Pons (tissue), 1 donor: ENCODE results near the gene ATP8B2.
"Not testable (repeated sequence)": the region's sequence is repeated elsewhere in the genome, so short reads cannot be mapped to it uniquely, and the experiment has no call there.

Experiments
- DNase-seq: peaks from one replicate; pipeline ENCODE4 v3.0.0-alpha.2; 2016; ENCODE audit warnings: low spot score

The ATP8B2 gene, protein sequence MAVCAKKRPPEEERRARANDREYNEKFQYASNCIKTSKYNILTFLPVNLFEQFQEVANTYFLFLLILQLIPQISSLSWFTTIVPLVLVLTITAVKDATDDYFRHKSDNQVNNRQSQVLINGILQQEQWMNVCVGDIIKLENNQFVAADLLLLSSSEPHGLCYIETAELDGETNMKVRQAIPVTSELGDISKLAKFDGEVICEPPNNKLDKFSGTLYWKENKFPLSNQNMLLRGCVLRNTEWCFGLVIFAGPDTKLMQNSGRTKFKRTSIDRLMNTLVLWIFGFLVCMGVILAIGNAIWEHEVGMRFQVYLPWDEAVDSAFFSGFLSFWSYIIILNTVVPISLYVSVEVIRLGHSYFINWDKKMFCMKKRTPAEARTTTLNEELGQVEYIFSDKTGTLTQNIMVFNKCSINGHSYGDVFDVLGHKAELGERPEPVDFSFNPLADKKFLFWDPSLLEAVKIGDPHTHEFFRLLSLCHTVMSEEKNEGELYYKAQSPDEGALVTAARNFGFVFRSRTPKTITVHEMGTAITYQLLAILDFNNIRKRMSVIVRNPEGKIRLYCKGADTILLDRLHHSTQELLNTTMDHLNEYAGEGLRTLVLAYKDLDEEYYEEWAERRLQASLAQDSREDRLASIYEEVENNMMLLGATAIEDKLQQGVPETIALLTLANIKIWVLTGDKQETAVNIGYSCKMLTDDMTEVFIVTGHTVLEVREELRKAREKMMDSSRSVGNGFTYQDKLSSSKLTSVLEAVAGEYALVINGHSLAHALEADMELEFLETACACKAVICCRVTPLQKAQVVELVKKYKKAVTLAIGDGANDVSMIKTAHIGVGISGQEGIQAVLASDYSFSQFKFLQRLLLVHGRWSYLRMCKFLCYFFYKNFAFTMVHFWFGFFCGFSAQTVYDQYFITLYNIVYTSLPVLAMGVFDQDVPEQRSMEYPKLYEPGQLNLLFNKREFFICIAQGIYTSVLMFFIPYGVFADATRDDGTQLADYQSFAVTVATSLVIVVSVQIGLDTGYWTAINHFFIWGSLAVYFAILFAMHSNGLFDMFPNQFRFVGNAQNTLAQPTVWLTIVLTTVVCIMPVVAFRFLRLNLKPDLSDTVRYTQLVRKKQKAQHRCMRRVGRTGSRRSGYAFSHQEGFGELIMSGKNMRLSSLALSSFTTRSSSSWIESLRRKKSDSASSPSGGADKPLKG

GRCh38 chr1:154324669-154325582 lies at the start of gene ATP8B2:
TSS of gene ATP8B2 (plus strand) at chr1:154325525. CDS start at chr1:154328142, 2,617 bp downstream.
- DNase-seq, result peak; percentile 67

- no peak for DNase-seq
These were observed 48.5 kb upstream of the ATP8B2 start for GRCh38 chr1:154276797-154277196.

DNA sequence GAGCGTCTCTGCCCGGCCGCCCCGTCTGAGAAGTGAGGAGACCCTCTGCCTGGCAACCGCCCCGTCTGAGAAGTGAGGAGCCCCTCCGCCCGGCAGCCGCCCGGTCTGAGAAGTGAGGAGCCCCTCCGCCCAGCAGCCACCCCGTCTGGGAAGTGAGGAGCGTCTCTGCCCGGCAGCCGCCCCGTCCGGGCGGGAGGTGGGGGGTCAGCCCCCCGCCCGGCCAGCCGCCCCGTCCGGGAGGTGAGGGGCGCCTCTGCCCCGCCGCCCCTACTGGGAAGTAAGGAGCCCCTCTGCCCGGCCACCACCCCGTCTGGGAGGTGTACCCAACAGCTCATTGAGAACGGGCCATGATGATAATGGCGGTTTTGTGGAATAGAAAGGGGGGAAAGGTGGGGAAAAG lies 37.7 kb upstream of the ATP8B2 start:
- DNase-seq, result not testable (repeated sequence)

- DNase-seq, result no peak
These were observed 36.7 kb upstream of the ATP8B2 start for GRCh38 chr1:154288661-154289060.

- no peak for DNase-seq
These were observed 34.4 kb upstream of the ATP8B2 start for GRCh38 chr1:154290921-154291320.

DNA sequence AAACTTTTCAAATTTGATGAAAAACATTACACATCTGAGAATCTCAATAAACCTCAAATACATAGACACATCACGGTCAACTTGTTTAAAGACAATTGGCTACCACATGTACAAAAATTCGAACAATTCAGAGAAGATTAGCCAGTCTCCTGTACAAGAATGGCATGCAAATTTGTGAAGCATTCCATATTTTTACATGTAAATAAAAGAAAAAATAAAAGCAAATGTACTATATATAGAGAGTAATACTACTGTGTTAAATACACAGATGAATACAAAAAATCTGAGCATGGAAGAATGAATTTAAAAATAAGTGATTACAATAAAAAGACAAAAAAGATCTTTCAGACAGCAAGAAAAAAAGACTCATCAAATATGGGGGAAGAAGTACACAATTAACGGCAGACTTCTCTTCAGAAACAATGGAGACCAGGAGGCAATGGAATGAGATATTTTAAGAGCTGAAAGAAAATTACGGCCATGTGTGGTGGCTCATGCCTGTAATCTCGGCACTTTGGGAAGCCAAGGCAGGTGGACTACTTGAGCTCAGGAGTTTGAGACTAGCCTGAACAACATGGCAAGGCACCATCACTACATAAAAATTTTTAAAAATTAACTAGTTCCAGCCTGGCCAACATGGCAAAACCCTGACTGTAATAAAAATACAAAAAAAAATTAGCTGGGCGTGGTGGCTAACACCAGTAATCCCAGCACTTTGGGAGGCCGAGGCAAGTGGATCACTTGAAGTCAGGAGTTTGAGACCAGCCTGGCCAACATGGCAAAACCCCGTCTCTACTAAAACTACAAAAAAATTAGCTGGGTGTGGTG lies 29.7 kb upstream of the ATP8B2 start:
- no peak for DNase-seq

DNA sequence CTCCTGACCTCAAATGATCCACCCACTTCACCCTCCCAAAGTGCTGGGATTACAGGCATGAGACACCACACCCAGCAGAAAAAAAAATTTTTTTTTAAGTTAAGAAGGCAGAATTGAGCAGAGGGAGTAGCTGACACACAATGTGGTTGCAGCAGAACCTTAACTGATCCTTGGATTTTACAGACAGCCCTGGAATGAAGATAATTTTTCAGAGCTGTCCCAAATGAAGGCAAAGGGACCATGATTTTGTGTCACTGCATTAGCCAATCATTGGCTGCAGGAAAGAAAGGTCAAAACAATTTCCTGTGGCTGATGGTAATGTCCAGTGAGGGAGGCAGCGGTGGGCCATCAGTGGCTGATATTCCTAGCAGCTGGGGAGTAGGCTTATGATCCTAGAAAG lies 23.7 kb upstream of the ATP8B2 start:
- no peak for DNase-seq

DNA sequence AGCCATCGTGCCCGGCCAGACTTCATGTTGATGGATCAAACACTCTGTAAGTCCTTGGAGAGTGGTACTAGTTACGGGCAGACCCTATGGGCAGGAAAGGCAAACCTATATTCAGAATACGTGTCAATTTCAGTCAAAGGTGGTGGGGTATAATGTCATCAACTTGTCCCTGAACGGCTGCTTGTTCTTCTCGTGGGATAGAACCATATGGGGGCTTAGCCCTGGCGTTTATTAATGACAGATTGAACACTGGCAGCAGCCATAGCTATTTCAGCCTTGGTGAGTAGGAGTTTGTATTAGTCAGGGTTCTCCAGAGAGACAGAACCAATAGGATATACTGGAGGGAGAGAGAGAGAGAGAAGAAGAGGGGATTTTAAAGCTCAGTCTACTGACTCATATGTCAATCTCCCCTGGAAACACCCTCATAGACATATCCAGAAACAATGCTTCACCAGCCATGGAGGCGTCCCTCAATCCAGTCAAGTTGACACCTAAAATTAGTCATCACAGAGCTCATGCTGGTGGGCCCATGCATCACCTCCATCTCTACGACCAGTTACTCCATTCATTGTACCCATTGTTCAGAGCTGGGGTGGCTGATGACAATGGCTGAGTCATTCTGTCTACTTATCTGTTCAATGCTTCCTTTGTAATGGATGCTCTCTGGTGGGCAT lies 20.5 kb upstream of the ATP8B2 start:
- no peak for DNase-seq

- no peak for DNase-seq
These were observed 19.2 kb upstream of the ATP8B2 start for GRCh38 chr1:154306151-154306550.

GRCh38 chr1:154307670-154308270 lies 17.6 kb upstream of the ATP8B2 start:
- not testable (repeated sequence) for DNase-seq

GRCh38 chr1:154309136-154309535 lies 16.2 kb upstream of the ATP8B2 start:
- DNase-seq, result not testable (repeated sequence)

GRCh38 chr1:154312229-154313065 lies 12.9 kb upstream of the ATP8B2 start:
- not testable (repeated sequence) for DNase-seq

GRCh38 chr1:154313066-154313356 lies 12.3 kb upstream of the ATP8B2 start:
- no peak for DNase-seq

DNA sequence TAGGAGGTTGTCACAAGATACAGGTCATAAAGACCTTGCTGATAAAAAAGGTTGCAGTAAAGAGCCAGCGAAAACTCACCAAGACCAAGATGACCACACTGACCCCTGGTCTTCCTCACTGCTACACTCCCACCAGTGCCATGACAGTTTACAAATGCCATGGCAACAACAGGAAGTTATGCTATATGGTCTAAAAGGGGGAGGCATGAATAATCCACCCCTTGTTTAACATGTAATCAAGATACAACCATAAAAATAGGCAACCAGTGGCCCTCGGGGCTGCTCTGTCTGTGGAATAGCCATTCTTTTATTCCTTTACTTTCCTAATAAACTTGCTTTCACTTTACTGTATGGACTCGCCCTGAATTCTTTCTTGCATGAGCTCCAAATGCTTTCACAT lies 11.1 kb upstream of the ATP8B2 start:
- not testable (repeated sequence) for DNase-seq

- no peak for DNase-seq
These were observed 8.6 kb upstream of the ATP8B2 start for GRCh38 chr1:154316704-154317103.

DNA sequence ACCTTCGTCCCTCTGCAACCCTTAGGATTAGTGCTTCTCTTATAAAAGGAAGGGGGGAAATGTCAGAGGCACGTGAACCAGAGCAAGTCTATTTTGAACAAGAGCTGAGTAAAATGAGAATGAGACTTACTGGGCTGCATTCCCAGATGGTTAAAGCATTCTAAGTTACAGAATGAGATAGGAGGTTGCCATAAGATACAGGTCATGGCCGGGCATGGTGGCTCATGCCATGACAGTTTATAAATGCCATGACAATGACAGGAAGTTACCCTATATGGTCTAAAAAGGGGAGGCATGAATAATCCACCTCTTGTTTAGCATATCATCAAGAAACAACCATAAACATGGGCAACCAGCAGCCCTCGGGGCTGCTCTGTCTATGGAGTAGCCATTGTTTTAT lies 6.9 kb upstream of the ATP8B2 start:
- no peak for DNase-seq

DNA sequence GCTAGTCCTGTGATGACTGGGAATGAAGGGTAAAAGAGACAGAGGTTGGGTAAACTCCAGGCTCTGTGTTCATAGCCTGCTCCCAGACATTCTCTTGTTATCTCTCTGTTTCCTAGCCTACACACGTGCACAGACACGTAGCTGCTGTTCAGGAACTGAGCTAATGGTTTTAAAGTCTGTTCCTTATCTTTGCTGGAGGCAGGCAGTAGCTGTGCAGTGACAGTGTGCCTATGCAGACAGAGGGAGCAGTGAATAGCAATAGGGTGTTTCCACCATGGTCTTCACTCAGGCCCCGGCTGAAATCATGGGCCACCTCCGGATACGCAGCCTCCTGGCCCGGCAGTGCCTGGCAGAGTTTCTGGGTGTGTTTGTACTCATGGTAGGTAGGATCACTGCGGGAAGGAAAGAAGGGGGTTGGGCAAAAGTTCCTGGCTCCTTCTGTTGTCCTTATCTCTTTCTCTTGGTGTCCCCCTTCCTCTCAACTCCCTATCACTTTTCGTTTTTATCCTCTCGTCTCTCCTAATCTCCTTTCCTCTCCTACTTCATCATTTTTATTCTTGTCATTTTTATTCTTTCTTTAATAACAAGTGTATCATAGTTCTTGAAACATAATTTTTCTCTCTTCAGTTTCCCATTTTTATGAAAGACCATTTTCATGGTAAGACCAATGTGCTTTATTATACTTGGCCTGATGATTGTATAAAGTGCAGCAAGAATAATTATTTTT lies 4.3 kb upstream of the ATP8B2 start, which contains the start of gene AQP10:
Gene AQP10 (plus strand): TSS at position 212 of the 727 bp plus-strand sequence. CDS start 63 bp downstream, at position 275.
- DNase-seq, result no peak

GRCh38 chr1:154321609-154321934 lies 3.8 kb upstream of the ATP8B2 start:
- not testable (repeated sequence) for DNase-seq
